Astrocyte (in vitro differentiated cells and primary cell): ENCODE data around the gene ZNF784.

ENCODE experiments used
- EZH2 ChIP-seq: IDR thresholded peaks from 2 replicates; pipeline ENCODE4 v1.6.1; 2012; ENCODE audit warnings: mild to moderate bottlenecking, low read length, inconsistent platforms; ENCODE audit not compliant: insufficient read depth
- TF ChIP-seq, protein P1 (sequence below): IDR thresholded peaks from 2 replicates; pipeline ENCODE4 v1.5.1; 2011; ENCODE audit warnings: low read depth, mild to moderate bottlenecking, inconsistent platforms, low read length, moderate library complexity; ENCODE audit not compliant: insufficient read depth

DNA sequence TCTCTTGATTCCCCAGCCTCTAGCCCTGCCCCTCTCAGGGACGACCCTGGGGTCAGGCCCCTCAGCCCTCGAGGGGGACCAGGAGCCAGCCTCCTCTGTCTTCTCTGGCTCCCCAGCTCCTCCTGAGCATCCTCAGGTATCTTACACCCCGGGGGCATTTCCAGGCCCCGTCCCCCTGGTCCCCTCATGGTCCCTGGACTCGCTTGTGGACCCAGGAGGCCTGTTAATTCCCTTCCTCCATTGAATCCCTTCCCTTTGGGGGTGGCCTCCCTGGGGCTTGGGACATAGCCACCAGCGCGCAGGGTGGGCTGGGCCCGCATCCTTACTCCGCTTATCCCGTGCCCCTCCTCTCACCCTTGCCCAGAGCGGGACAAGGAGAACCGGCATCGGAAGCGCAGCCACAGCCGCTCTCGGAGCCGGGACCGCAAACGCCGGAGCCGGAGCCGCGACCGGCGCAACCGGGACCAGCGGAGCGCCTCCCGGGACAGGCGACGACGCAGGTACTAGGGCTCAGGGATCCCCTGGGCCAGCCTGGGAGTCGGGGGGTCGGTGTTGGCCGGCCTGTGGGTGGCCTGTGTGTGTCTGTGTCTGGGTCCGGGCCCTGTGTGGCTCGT, 34.6 kb upstream of the ZNF784 start:
- TF ChIP-seq, protein P1, sequence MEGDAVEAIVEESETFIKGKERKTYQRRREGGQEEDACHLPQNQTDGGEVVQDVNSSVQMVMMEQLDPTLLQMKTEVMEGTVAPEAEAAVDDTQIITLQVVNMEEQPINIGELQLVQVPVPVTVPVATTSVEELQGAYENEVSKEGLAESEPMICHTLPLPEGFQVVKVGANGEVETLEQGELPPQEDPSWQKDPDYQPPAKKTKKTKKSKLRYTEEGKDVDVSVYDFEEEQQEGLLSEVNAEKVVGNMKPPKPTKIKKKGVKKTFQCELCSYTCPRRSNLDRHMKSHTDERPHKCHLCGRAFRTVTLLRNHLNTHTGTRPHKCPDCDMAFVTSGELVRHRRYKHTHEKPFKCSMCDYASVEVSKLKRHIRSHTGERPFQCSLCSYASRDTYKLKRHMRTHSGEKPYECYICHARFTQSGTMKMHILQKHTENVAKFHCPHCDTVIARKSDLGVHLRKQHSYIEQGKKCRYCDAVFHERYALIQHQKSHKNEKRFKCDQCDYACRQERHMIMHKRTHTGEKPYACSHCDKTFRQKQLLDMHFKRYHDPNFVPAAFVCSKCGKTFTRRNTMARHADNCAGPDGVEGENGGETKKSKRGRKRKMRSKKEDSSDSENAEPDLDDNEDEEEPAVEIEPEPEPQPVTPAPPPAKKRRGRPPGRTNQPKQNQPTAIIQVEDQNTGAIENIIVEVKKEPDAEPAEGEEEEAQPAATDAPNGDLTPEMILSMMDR: no peak
- no peak for TF ChIP-seq EZH2
